Nucleus accumbens (tissue), 56 donors: ENCODE data around the gene LITAFD.
"Not testable (repeated sequence)": the region's sequence is repeated elsewhere in the genome, so short reads cannot be mapped to it uniquely, and the experiment has no call there.

Experiments
- DNase-seq, 56 donors: peaks; one replicate each; lab custom pipeline; 2025; lab: John Stamatoyannopoulos, UW

Gene LITAFD

GRCh38 chr16:8882041-8882617, at the start of gene LITAFD:
Gene LITAFD, plus strand, starts transcription at chr16:8882351. Its CDS starts 2,005 bp downstream, at chr16:8884356.
- DNase-seq: no peak

GRCh38 chr16:8832717-8833105, 49.4 kb upstream of the LITAFD start:
- no peak for DNase-seq

GRCh38 chr16:8836797-8837196, 45.4 kb upstream of the LITAFD start:
- DNase-seq: not testable (repeated sequence)

- not testable (repeated sequence) for DNase-seq
Observed at GRCh38 chr16:8837594-8837993, 44.6 kb upstream of the LITAFD start.

- not testable (repeated sequence) for DNase-seq
Observed at GRCh38 chr16:8842016-8842415, 40.1 kb upstream of the LITAFD start.

- not testable (repeated sequence) for DNase-seq
Observed at GRCh38 chr16:8843296-8843695, 38.9 kb upstream of the LITAFD start.

GRCh38 chr16:8845699-8846298, 36.4 kb upstream of the LITAFD start:
- DNase-seq: no peak

- DNase-seq: no peak
Observed at GRCh38 chr16:8846401-8846932, 35.7 kb upstream of the LITAFD start.

- peak in 11 of 56 donors; percentile 12 to 60 (median 37) for DNase-seq
Observed at GRCh38 chr16:8847145-8847544, 35.0 kb upstream of the LITAFD start.

GRCh38 chr16:8847623-8848022, 34.5 kb upstream of the LITAFD start:
- DNase-seq: peak in 1 of 56 donors; percentile 28

GRCh38 chr16:8848231-8848938, 33.8 kb upstream of the LITAFD start:
- no peak for DNase-seq

- DNase-seq: peak in 5 of 56 donors; percentile 46 to 59 (median 52)
Observed at GRCh38 chr16:8848939-8849391, 33.2 kb upstream of the LITAFD start.

GRCh38 chr16:8849411-8850011, 32.6 kb upstream of the LITAFD start:
- DNase-seq: peak in 21 of 56 donors; percentile 19 to 72 (median 48)

- no peak for DNase-seq
Observed at GRCh38 chr16:8850279-8850885, 31.8 kb upstream of the LITAFD start.

- no peak for DNase-seq
Observed at GRCh38 chr16:8851761-8852403, 30.3 kb upstream of the LITAFD start.

GRCh38 chr16:8852534-8852933, 29.6 kb upstream of the LITAFD start:
- DNase-seq: peak in 12 of 56 donors; percentile 14 to 62 (median 40)

GRCh38 chr16:8853150-8853549, 29.0 kb upstream of the LITAFD start:
- DNase-seq: no peak

GRCh38 chr16:8853611-8854010, 28.5 kb upstream of the LITAFD start:
- DNase-seq: no peak

- no peak for DNase-seq
Observed at GRCh38 chr16:8854298-8854948, 27.7 kb upstream of the LITAFD start.
